ENCODE data around the gene CCDC186.

- TF ChIP-seq CTCF (IDR thresholded peaks at IDR 0.05 in 8 of 11, conservative IDR thresholded peaks at IDR 0.05 in 3 of 11) (no peak), POLR2AphosphoS5 (IDR thresholded peaks at IDR 0.05) (no peak)
These were observed 38.5 kb downstream of the CCDC186 start for GRCh38 chr10:114135476-114135875.
